ENCODE measurements around the gene NVL.

Gene NVL

DNA sequence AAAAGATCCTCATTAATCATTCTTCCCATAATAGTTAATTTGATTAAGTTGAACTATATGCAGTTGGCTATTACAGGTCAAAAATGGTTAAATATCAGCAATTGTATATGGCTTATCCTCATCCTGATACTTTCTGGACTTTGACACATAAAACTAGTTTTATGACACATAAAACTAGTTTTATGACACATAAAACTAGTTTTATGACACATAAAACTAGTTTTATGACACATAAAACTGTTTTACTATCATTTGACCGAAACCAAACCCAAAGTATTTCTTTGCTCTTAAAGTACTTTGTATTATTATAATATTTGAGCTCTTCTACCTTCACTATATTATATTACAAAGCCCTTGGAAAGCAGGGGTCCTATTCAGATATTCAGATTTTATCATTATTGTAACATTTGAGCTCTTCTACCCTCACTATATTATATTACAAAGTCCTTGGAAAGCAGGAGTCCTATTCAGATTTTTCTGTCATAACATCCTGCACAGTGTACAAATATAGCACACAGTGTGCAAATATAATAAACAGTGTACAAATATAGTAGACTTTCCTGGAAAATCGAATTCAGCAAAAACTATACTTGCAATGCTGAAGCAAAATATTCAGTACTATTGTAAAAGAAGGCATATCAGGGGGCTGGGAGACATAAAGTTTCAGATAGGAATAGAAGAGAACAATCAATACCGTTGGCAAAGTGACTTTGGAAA, 53.0 kb downstream of the NVL start:
- no peak for DNase-seq (ENCODE audit: low spot score)

DNA sequence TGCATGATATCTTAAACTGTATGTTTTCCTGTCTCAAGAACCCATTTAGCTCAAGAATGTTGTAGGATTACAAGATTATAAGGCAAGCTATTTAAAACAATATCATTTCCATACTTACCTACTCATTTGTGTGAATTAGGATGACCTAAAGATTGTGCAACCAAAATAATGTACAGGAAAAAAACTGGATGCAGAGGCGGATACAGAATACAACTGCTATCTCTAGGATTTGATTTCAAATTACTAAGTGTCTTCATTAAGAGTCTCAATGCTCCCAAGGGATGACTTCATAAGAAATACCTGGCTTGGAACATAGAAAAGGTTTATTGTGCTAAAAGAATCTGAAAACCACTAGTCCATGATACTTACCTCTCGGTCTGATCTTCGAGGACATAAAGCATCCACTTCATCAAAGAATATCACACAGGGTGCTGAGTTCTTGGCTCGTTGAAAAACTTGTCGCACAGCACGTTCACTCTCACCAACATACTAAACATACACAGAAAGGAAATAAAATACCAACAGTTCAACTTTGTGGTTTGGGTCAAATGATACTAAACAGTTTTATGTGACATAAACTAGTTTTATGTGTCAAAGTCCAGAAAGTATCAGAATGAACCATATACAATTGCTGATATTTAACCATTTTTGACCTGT, 54.9 kb downstream of the NVL start:
- DNase-seq (ENCODE audit: low spot score), result no peak

DNA sequence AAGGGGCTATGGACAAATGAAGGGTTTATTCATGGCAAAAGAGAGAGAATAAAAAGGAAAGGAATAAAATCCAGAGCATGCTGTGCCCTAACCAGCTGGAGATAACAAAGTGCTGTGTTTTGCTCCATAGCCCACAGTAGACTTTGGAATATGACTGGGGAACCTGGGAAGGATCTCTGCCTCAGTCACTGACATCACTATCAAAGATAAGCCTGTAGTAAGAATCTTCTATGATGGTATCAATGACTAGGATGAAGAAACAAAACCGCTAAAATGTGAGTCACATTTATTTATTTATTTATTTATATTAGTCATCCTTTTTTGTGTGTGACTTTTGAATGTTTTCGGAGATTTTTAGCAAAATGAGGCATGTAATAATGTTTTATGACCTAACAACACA, 56.3 kb downstream of the NVL start:
- peak; percentile 22 for DNase-seq (ENCODE audit: low spot score)

DNA sequence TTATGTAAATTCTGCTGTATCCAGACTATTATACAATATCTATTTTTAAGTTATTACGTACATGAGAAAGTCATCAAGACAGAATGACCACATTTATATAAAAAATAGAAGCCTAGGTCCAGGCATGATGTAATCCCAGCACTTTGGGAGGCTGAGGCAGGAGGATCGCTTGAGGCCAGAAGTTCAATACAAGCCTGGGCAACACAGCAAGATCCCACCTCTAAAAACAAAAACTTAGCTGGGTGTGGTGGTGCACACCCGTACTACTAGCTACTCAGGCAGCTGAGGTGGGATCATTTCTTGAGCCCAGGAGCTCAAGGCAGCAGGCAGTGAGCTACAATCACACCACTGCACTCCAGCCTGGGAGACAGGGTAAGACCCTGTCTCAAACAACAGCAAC, 58.9 kb downstream of the NVL start:
- DNase-seq (ENCODE audit: low spot score), result no peak

DNA sequence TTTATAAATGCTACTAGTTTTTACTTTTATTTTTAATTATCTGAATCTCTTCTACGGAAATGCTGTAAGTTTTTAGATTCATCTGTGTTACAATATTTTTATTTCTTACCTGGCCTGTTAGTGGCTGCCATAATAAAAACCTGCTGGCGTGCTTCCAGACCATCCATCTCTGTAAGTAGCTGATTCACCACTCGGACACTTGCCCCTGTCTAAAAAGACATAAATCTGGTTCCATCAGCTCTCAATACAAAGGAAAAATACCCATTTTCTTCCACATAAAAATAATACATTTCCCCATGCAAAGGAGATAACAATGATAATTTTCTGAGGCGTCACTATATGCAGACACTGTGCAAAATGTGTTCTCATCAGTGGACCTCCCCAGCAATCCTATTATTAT, 62.0 kb downstream of the NVL start:
- no peak for DNase-seq (ENCODE audit: low spot score)

DNA sequence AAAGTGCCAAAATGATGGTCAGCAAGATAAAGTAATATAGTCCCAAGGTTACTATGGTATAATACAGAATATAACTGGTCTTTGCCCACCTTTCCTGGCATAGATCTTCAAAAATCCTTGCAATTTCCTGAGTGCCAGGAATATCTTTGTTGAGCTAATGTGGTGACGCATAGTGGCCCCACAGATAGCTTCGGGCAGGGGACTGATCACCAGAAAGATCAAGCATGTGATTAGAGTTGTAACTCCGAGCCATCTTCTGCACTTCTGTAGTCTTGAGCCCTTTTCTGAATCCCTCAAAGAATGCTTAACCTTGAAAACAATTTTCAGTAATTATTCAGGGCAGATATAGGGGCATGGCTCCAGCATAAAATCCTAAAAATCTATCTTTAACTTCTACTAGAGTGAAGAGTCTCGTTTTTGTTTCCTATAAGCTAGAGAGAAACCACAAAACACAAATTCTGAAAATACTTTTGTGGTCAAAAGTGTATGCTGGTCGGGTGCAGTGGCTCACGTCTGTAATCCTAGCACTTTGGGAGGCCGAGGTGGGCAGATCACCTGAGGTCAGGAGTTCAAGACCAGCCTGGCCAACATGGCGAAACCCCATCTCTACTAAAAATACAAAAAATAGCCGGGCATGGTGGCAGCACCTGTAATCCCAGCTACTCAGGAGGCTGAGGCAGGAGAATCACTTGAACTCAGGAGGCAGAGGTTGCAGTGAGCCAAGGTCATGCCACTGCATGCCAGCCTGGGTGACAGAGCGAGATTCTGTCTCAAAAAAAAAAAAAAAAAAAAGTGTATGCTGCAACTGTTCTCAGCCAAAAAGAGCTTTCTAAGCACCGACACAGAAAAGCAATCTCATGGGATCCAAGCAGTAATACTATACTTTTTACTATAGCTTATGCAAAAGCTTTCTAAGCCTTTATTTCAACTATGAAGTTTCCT, 62.8 kb downstream of the NVL start:
- no peak for DNase-seq (ENCODE audit: low spot score)

DNA sequence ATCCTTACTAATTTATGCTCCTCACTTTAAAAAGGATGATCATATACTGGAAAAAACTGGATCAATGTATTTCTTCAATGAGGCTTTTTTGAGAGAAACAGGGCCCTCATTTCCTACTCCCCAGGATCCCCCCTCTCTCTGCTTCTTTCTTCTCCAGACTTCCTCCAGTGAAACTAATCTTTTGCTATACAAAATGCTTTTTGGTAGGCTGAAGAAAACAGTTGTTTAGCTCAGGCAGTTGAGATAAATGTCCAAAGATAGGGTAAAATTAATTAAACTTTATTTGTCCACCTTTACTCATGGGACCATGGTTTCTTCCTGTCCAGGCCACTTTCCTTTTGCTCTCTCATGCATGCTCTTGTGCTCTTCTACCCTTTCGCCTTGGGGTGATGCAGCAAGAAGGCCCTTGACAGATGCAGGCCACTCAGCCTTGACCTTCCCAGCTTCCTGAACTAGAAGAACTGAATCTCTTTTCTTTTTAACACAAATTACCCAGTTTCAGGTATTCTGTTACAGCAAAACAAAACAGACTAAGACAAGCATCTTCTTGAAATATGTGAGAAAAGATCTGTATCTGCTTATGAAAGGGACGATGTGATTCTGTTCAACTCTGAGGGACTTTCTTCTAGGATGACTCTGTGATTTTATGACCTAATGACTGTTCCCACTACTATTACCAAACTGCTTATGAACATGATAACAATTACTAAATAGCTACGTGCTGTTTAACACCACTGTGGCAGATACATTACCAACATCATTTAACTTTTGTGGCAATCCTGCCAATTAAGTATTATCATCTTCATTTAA, 63.7 kb downstream of the NVL start:
- DNase-seq (ENCODE audit: low spot score), result no peak

DNA sequence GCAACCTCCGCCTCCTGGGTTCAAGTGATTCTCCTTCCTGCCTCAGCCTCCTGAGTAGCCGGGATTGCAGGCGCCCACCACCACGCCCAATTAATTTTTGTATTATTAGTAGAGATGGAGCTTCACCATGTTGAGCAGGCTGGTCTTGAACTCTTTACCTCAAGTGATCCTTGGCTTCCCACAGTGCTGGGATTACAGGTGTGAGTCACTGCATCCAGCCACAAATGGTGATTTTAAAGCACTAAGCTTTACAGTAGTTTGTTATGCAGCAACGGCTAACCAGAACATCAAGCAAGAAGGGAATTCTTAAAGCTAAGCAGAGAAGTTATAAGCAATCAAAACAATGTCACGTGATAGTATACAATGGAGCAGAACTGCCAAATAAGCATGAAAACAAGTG, 65.7 kb downstream of the NVL start:
- DNase-seq (ENCODE audit: low spot score), result no peak

DNA sequence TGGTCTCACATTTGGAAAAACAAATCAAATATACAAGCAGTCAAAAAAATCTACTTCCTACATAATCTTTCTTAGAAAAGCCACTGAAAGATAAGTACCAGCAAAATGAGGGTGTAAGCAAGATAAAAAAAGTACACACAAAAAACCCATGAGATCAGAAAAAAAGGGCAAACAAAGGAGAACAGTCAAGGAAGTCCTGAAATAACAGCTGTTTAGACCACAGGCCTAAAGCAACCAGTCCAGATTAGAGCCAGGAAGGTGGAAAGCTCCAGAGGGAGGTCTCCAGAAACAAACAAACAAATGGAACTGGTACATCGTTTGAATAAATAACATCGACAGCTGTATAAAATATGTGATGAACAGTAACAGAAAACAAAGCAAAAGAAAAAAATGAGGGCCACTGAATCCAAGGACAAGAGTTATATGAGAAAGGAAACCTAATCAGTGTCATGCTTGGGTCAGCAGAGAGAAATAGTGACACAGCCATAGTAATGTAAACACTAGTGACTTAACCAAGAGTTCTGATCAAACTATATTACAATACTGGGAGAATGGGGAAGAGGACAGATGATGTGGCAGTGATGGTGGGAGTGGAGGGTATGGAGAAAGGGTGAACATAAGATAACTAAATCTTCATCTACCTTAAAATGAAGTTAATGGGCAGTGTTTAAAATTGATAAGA, 67.5 kb downstream of the NVL start:
- no peak for DNase-seq (ENCODE audit: low spot score)

DNA sequence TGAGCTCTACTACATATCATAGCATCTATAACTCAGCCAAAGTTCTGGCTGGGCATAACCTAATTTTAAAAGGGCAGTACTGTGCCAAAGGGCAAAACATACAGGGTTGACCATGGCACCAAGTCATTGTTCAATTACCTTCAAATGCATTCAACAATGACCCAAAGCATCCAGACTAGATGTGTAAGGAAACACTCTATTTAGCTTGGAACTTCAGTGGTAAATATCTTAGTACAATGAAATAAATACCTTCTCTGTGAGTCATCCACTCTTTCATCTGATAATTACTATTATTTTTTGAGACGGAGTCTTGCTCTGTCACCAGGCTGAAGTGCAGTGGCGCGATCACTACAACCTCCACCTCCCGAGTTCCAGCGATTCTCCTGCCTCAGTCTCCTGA, 70.0 kb downstream of the NVL start:
- DNase-seq (ENCODE audit: low spot score), result peak; percentile 26

DNA sequence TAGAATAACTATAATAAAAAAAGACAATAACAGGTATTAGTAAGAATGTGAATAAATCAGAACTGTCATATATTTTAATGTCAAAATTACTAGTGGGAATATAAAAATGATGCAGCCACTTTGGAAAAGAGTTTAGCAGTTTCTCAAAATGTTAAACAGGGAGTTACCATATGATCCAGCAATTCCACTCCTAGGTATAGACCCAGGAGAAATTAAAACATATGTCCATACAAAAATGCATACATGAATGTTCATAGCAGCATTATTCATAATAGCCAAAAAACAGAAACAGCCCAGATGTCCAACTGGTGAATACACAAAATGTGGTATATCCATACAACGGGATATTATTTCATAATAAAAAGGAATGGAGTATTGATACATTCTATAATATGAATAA, 71.6 kb downstream of the NVL start:
- DNase-seq (ENCODE audit: low spot score), result no peak

DNA sequence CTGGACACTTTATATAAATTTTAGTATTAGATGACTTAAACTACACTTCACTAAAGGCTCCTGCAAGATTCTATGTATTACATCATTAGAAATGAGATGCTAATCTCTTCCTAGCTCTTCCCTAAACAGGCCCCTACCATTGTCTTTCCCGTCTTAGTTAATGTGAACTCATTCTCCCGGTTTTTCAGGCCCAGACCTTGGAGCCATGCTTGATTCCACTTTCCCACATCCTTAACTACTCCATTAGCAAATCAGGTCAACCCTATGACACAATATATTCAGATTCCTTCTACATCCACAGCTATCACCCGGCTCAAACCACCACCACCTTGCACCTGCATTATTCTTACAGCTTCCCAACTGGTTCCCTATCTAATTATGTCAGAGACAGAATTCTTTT, 73.3 kb downstream of the NVL start:
- DNase-seq (ENCODE audit: low spot score), result no peak

DNA sequence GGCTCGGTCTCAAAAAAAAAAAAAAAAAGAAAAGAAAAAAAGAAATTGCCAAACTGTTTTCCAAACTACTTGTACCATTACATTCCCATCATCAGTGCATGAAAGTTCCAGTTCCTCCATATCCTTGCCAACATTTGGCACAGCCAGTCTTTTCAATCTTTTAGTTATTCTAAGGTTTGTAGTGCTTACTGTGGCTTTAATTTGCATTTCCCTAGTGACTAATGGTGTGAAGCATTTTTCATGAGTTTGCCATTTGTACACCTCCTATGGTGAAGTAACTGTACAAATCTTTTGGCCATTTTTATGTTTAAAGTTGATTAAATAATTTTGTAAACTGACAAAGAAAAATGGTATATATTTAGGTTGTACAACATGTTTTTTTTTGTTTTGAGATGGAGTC, 76.3 kb downstream of the NVL start:
- no peak for DNase-seq (ENCODE audit: low spot score)

DNA sequence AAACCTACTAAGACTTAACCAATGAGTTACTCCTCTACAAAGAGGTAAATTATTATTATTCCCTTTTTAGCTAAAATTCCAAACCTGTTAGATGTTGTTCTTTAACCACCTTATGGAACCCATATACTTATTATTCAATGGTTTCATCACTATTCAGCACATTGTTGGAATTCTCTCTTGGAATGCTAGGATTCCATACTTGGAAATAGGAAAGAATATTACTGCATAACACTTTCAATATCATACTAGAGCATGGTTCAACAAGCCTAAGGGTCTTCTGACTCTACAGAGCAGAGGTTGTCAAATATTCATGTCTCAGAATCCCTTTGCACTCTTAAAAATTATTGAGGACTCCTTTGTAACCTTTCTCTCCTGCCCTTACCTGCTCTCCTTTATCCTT, 77.5 kb downstream of the NVL start:
- no peak for DNase-seq (ENCODE audit: low spot score)

DNA sequence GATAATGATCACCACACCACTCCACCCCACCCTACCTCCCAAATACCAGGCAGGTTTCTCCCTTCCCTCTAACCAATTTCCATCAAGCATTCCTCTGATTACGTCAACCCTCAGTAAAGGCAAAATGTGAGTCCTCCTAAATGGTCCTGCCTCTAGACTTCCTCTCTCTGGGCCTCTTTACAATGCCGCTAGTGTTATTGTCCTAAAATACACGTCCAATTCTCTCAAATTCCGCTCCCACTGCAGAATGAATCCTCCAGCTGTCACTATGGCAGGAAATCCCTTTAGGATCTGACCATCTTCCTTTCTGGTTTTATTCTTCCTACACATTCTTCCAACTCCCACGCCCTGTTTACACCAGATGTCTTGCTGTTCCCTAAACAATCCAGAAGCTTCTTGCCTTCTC, 78.2 kb downstream of the NVL start:
- DNase-seq (ENCODE audit: low spot score), result no peak

DNA sequence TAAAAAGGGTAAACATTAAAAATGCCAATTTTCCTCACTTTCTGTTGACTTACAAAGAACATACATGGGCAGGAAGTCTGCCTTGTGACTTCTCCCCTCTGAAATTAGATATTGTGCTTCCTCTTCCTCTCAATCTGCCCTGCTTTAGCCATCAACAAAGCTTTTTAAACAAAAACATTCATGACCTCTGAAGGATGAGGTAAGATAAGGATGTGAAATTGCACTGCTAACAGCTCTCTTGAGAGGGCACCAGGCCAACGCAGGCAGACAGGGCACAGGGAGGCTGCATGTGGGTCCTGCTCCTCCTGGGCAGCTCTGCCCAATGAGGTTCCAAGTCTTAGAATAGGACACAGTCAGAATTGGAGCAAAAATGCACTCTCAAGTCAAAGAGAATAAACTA, 84.8 kb downstream of the NVL start:
- no peak for DNase-seq (ENCODE audit: low spot score)

DNA sequence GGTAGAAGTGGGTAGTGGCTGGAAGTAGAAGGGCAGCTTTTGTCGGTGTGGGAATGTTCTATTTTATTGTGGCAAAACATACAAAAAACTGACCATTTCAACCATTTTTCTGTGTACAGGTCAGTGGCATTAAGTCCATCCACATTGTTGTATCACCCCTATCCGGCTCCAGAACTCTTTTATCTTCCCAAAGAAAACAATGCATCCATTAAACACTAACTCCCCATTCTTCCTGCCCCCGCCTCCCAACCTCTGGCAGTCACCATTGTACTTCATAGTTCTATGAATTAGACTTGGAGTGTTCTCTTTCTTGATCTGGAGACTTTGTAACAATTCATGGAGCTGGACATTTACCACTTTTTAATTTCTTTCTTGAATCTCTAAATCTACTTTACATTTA, 91.2 kb downstream of the NVL start:
- DNase-seq (ENCODE audit: low spot score), result no peak

DNA sequence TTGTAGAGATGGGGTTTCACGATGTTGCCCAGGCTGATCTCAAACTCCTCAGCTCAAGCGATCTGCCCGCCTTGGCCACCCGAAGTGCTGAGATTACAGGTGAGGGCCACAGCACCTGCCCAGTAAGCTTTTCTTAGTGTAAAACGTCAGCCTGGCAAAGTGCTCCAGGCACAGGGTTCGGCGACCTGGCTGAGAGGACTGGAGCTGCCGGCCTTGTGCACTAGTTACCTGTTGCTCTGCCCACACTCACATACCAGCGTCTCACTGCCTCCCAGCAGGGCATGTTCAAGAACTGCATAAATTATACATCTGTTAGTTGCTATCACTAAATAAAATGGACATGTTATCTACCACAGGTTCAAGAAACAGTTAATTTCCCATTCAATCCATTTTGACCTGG, 91.8 kb downstream of the NVL start:
- DNase-seq (ENCODE audit: low spot score), result no peak

DNA sequence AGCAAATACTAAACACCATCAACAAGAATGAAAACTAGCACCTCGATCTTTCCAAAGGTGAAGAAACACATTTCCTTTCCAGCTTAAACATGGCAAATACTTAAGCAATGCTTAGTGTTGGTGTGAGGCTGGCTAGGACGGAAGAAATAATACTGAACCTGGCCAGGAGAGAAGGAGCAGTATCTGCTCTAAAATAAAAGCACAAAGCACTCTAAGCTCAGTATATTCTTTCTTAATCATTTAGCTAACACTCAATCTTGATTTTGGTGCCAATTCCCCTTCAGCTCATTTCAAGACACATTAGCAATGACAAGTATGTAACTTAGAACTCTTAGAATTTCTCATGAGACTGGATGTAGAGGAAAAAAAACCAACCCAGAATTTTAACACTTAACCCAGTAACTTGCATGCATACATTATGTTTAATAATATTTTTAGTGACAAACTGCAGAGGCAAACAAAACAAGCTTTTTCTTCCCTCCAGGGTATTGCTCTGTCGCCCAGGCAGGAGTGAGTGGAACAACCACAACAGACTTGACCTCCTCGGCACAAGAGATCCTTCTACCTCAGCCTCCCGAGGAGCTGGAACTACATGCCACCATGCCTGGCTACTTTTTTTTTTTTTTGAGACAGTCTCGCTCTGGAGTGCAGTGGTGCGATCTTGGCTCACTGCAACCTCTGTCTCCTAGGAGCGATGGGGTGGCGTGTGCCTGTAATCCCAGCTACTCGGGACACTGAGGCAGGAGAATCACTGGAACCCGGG, 92.7 kb downstream of the NVL start:
- DNase-seq (ENCODE audit: low spot score), result no peak

DNA sequence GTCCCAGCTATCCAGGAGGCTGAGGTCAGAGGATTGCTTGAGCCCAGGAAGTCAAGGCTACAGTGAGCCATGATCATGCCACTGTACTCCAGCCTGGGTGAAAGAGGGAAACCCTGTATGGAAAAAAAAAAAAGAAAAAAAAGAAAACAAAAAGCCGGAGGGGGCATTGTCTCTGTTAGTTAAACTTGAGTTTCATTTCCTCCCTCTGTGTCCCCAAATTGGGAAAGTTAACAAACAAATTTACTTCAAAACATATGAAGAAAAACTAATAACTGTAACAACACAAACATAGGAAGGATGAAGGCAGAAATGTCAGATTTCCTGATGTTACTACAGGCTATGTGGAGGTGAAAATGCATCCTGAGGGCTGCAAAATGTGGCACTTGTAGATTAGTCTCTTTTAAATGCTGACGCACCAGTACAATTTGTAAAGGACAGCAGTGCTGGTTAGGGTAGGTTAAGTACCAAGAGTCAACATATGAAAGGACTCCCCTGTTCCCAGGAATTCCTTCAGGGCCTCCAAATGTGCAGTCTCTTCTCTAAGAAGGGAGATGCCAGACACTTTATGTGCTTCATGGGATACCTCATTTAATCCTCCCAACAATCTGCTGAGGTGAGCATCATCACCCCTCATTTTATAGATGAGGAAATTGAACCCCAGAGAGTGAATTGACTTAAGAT, 94.0 kb downstream of the NVL start:
- DNase-seq (ENCODE audit: low spot score), result no peak
